Lower leg skin (tissue), 4 donors: ENCODE data around the gene KLHL7. TPM values are rescaled to one million over a fixed set of nuclear protein-coding genes. Genes with fewer than 3 reads are reported as not detected.

ENCODE experiments used
- DNase-seq, 2 donors: peaks; one replicate each; pipeline ENCODE4 v3.0.0-alpha.2; 2019; ENCODE audit warnings: low spot score in 2 of 2
- H3K4me3 ChIP-seq: fragments of 200-600 bp; sonication (generic); 2 replicates; pipeline ENCODE4 v1.5.1; 2017; ENCODE audit warnings: mild to moderate bottlenecking, low read depth; ENCODE audit not compliant: poor library complexity, severe bottlenecking
- CTCF ChIP-seq, 3 donors: fragments of 450-650 bp; IDR thresholded peaks; one replicate each; pipeline ENCODE4 v1.5.1; 2016; ENCODE audit warnings: antibody characterized with exemption in 3 of 3, mild to moderate bottlenecking in 3 of 3, moderate library complexity in 2 of 3
- POLR2A ChIP-seq, 2 donors: fragments of 450-650 bp; IDR thresholded peaks; one replicate each; pipeline ENCODE4 v1.6.1; 2016 to 2017; ENCODE audit warnings: antibody characterized with exemption in 2 of 2, mild to moderate bottlenecking in 1 of 2, moderate library complexity in 1 of 2
- WGBS, 2 donors: methylation state at CpG; one replicate each; pipeline ENCODE4 v1.1.5; 2018; 5-methylcytosine and 5-hydroxymethylcytosine counted together
- intact Hi-C: fragments of 100-400 bp; cut with DNase I; formaldehyde crosslinking; loops from one replicate; pipeline ENCODE4 v1.15.0; 2023; ENCODE audit warnings: low total_unique reads
- total RNA-seq, 4 donors: library from RNA; depleted of rRNA; stranded (reverse); fragments of >200 nt; gene quantifications; one replicate each; pipeline ENCODE4 v1.1.0, GENCODE V29; 2016

The KLHL7 gene
- total RNA-seq, 4 donors from 2014 or later: 32.1 to 37.1 (median 34.4) TPM

GRCh38 chr7:23067271-23067670 is 38.3 kb upstream of the KLHL7 start:
- intact Hi-C loops: no loop called here
- no peak for DNase-seq
- 45 to 47% methylated on average over 1 of the region's 1 CpG for WGBS, 2 donors
- no peak overlapping the region for H3K4me3 ChIP-seq
- TF ChIP-seq CTCF (IDR thresholded peaks at IDR 0.05): no peak
- no peak for TF ChIP-seq POLR2A (IDR thresholded peaks at IDR 0.05)

- no peak for TF ChIP-seq POLR2A (IDR thresholded peaks at IDR 0.05)
- TF ChIP-seq CTCF (IDR thresholded peaks at IDR 0.05): no peak
- intact Hi-C loops: no loop called here
Measured at GRCh38 chr7:23072048-23072447, 33.5 kb upstream of the KLHL7 start.

GRCh38 chr7:23072922-23073321 is 32.7 kb upstream of the KLHL7 start:
- no peak overlapping the region for H3K4me3 ChIP-seq
- WGBS, 2 donors: 24 to 28% methylated on average over 2 of the region's 2 CpGs
- intact Hi-C loops: no loop called here
- DNase-seq: no peak
- TF ChIP-seq CTCF (IDR thresholded peaks at IDR 0.05) (no peak), POLR2A (IDR thresholded peaks at IDR 0.05) (no peak)

More at GRCh38 chr7:23072048-23072447, 33.5 kb upstream of the KLHL7 start:
- DNase-seq: no peak
- no peak overlapping the region for H3K4me3 ChIP-seq

- WGBS, 2 donors: 31 to 34% methylated on average over 2 of the region's 2 CpGs
- TF ChIP-seq CTCF (IDR thresholded peaks at IDR 0.05) (no peak), POLR2A (IDR thresholded peaks at IDR 0.05) (no peak)
- no peak overlapping the region for H3K4me3 ChIP-seq
- DNase-seq: no peak
- intact Hi-C loops: no loop called here
Measured at GRCh38 chr7:23074443-23075261, 30.9 kb upstream of the KLHL7 start.

- WGBS, 2 donors: 71 to 83% methylated on average over 3 of the region's 3 CpGs
- no peak overlapping the region for H3K4me3 ChIP-seq
- intact Hi-C loops: no loop called here
- no peak for DNase-seq
- TF ChIP-seq CTCF (IDR thresholded peaks at IDR 0.05): no peak
Measured at GRCh38 chr7:23075571-23075970, 30.0 kb upstream of the KLHL7 start.

- 19 to 24% methylated on average over 3 of the region's 3 CpGs for WGBS, 2 donors
- intact Hi-C loops: no loop called here
Measured at GRCh38 chr7:23076772-23077171, 28.8 kb upstream of the KLHL7 start.

More at GRCh38 chr7:23076772-23077171, 28.8 kb upstream of the KLHL7 start:
- TF ChIP-seq CTCF (IDR thresholded peaks at IDR 0.05) (no peak), POLR2A (IDR thresholded peaks at IDR 0.05) (no peak)
- no peak overlapping the region for H3K4me3 ChIP-seq
- no peak for DNase-seq
